RWPE1 (cell line): ENCODE measurements around the gene PBX3.

Source experiments
- CTCF ChIA-PET: fragments of 350-600 bp; sonication (Branson Sonifier 250); formaldehyde crosslinking; extraction: SDS; loops from one replicate; lab custom pipeline; 2021; lab: Yijun Ruan, JAX
- POLR2A ChIA-PET: fragments of 400-600 bp; formaldehyde crosslinking; extraction: SDS; loops from one replicate; lab custom pipeline; 2020; ENCODE audit warnings: antibody characterized with exemption; ENCODE audit not compliant: low non-redundant PET; lab: Yijun Ruan, JAX
- DNase-seq: peaks from one replicate; pipeline ENCODE4 v3.0.0; 2012; ENCODE audit warnings: low spot score
- H3K27ac ChIP-seq: fragments of 450-650 bp; 2 replicates; pipeline ENCODE4 v1.5.1; 2017
- CTCF ChIP-seq: fragments of 450-650 bp; conservative IDR thresholded peaks from 2 replicates; pipeline ENCODE4 v1.5.1; 2017; ENCODE audit warnings: low read depth, mild to moderate bottlenecking

Gene PBX3

GRCh38 chr9:125878164-125878631, 131.0 kb downstream of the PBX3 start:
- no peak for TF ChIP-seq CTCF
- CTCF ChIA-PET = interaction anchor here (2.4 kb wide), 1 partner anchor 10 kb away, joined by 5 read pairs; no protein-coding TSS in a partner anchor
- no peak overlapping the region for H3K27ac ChIP-seq
- no peak for DNase-seq
- POLR2A ChIA-PET = no interaction called here

- ChIA-PET POLR2A (no interaction called here), CTCF (interaction anchor here (0.5 kb wide), 1 partner anchor 51 kb away, joined by 3 read pairs; no protein-coding TSS in a partner anchor)
- TF ChIP-seq CTCF = no peak
- DNase-seq = no peak
- H3K27ac ChIP-seq = no peak overlapping the region
Observed at GRCh38 chr9:125881042-125881441, 133.9 kb downstream of the PBX3 start.

GRCh38 chr9:125883565-125884217, 136.5 kb downstream of the PBX3 start:
- TF ChIP-seq CTCF = no peak
- POLR2A ChIA-PET = no interaction called here
- DNase-seq = no peak
- CTCF ChIA-PET = interaction anchor here (0.5 kb wide), 1 partner anchor 333 kb away, joined by 3 read pairs; no protein-coding TSS in a partner anchor
- H3K27ac ChIP-seq = no peak overlapping the region

- CTCF ChIA-PET = no interaction called here
Observed at GRCh38 chr9:125884218-125884595, 137.0 kb downstream of the PBX3 start.

GRCh38 chr9:125885405-125886034, 138.3 kb downstream of the PBX3 start:
- TF ChIP-seq CTCF = no peak
- no peak for DNase-seq
- POLR2A ChIA-PET = no interaction called here
- no peak overlapping the region for H3K27ac ChIP-seq
- CTCF ChIA-PET = no interaction called here

More at GRCh38 chr9:125884218-125884595, 137.0 kb downstream of the PBX3 start:
- POLR2A ChIA-PET = no interaction called here
- H3K27ac ChIP-seq = no peak overlapping the region
- TF ChIP-seq CTCF = no peak
- DNase-seq = no peak

- no peak for DNase-seq
- H3K27ac ChIP-seq = no peak overlapping the region
- POLR2A ChIA-PET = no interaction called here
- no peak for TF ChIP-seq CTCF
- CTCF ChIA-PET = no interaction called here
Observed at GRCh38 chr9:125886365-125886764, 139.2 kb downstream of the PBX3 start.
